GM12864 (cell line): ENCODE results near the gene THSD4.

Experiments used
- DNase-seq: peaks from one replicate; pipeline ENCODE4 v3.0.0-alpha.2; 2011; ENCODE audit warnings: low read depth
- H3K4me3 ChIP-seq: 2 replicates; pipeline ENCODE4 v1.5.1; 2011; ENCODE audit warnings: mild to moderate bottlenecking, low read depth, low read length, control low read depth
- CTCF ChIP-seq: IDR thresholded peaks from 2 replicates; pipeline ENCODE4 v1.5.1; 2011; ENCODE audit warnings: low read depth, mild to moderate bottlenecking, moderate library complexity, low read length, control low read depth, inconsistent platforms; ENCODE audit errors: missing control alignments

Gene THSD4

GRCh38 chr15:71677766-71678165, 562.5 kb downstream of the THSD4 start:
- TF ChIP-seq CTCF, result no peak
- no peak for DNase-seq
- H3K4me3 ChIP-seq, result no peak overlapping the region

GRCh38 chr15:71678191-71678590, 562.9 kb downstream of the THSD4 start:
- TF ChIP-seq CTCF, result no peak
- DNase-seq, result no peak
- no peak overlapping the region for H3K4me3 ChIP-seq

GRCh38 chr15:71678605-71679004, 563.3 kb downstream of the THSD4 start:
- TF ChIP-seq CTCF, result no peak
- no peak overlapping the region for H3K4me3 ChIP-seq

GRCh38 chr15:71679223-71679792, 564.0 kb downstream of the THSD4 start:
- DNase-seq, result no peak
- no peak overlapping the region for H3K4me3 ChIP-seq
- TF ChIP-seq CTCF, result no peak

More at GRCh38 chr15:71678605-71679004, 563.3 kb downstream of the THSD4 start:
- DNase-seq, result no peak

GRCh38 chr15:71679793-71680353, 564.6 kb downstream of the THSD4 start:
- H3K4me3 ChIP-seq, result no peak overlapping the region
- DNase-seq, result no peak
- no peak for TF ChIP-seq CTCF

- no peak for TF ChIP-seq CTCF
- DNase-seq, result no peak
- H3K4me3 ChIP-seq, result no peak overlapping the region
Measured at GRCh38 chr15:71682001-71682400, 566.7 kb downstream of the THSD4 start.
